H1 (cell line): ENCODE measurements around the gene UNC13C. TPM values are rescaled to one million over a fixed set of nuclear protein-coding genes. Genes with fewer than 3 reads are reported as not detected.

Source experiments
- CTCF ChIA-PET: fragments of 300-600 bp; sonication (Branson Sonifier 250); formaldehyde crosslinking; loops from one replicate; lab custom pipeline; 2021; ENCODE audit not compliant: partially characterized antibody; lab: Charles Lee
- POLR2A ChIA-PET: fragments of 300-600 bp; sonication (Branson Sonifier 250); formaldehyde crosslinking; loops from one replicate; lab custom pipeline; 2021; ENCODE audit warnings: inconsistent platforms; ENCODE audit not compliant: partially characterized antibody; lab: Charles Lee
- DNase-seq, 2 experiments: peaks; one replicate each; pipeline versions ENCODE4 v3.0.0 to v3.0.0-alpha.2; 2010 to 2022; ENCODE audit warnings: low spot score in 2 of 2, low read depth in 1 of 2, mixed read lengths in 1 of 2
- FAIRE-seq: peaks from 2 replicates; lab custom pipeline; 2011; peaks lifted over from hg19 to GRCh38; lab: Jason Lieb, UNC
- H2AFZ ChIP-seq: 2 replicates; pipeline ENCODE4 v1.8.1; 2012; ENCODE audit warnings: low read length, inconsistent platforms
- H2AK5ac ChIP-seq: 2 replicates; pipeline ENCODE4 v1.6.1; 2013; ENCODE audit warnings: low read depth, low read length
- H2BK120ac ChIP-seq: replicated peaks from 2 replicates; pipeline ENCODE3; 2013; ENCODE audit warnings: low read depth, low read length, inconsistent platforms
- H2BK12ac ChIP-seq: 2 replicates; pipeline ENCODE4 v1.6.1; 2013; ENCODE audit warnings: low read depth, low read length
- H2BK15ac ChIP-seq: 2 replicates; pipeline ENCODE4 v1.6.1; 2013; ENCODE audit warnings: low read length
- H2BK20ac ChIP-seq: 2 replicates; pipeline ENCODE4 v1.6.1; 2013; ENCODE audit warnings: low read length
- H2BK5ac ChIP-seq: 2 replicates; pipeline ENCODE4 v1.6.1; 2013; ENCODE audit warnings: low read depth, low read length
- H3K14ac ChIP-seq: 2 replicates; pipeline ENCODE4 v1.6.1; 2013; ENCODE audit warnings: inconsistent platforms; ENCODE audit not compliant: insufficient read length
- H3K18ac ChIP-seq: 2 replicates; pipeline ENCODE4 v1.6.1; 2013; ENCODE audit warnings: low read length; ENCODE audit errors: extremely low read depth
- H3K23ac ChIP-seq: 2 replicates; pipeline ENCODE4 v1.6.1; 2013; ENCODE audit warnings: inconsistent platforms; ENCODE audit not compliant: insufficient read length
- H3K23me2 ChIP-seq: 2 replicates; pipeline ENCODE4 v1.6.1; 2013; ENCODE audit warnings: low read depth, low read length
- H3K27ac ChIP-seq: 2 replicates; pipeline ENCODE4 v1.6.1; 2011; ENCODE audit warnings: low read depth, low read length, inconsistent platforms
- H3K27me3 ChIP-seq, 4 experiments: replicated peaks in 1 of 4; 1 replicate in 1 of 4; 2 replicates in 3 of 4; pipeline versions ENCODE4 v1.6.1 to v1.8.1; 2011 to 2013; ENCODE audit warnings: low read length in 3 of 4, mild to moderate bottlenecking in 3 of 4, inconsistent platforms in 2 of 4, mixed read lengths in 2 of 4, moderate library complexity in 1 of 4; ENCODE audit not compliant: control insufficient read depth in 3 of 4, insufficient read depth in 3 of 4; ENCODE audit errors: extremely low read depth in 1 of 4
- H3K36me3 ChIP-seq, 4 experiments: 2 replicates each; pipeline versions ENCODE4 v1.6.1 to v1.8.1; 2011 to 2013; ENCODE audit warnings: mild to moderate bottlenecking in 4 of 4, low read length in 3 of 4, moderate library complexity in 2 of 4, control low read depth in 1 of 4, inconsistent platforms in 1 of 4; ENCODE audit not compliant: insufficient read depth in 4 of 4, control insufficient read depth in 2 of 4
- H3K4ac ChIP-seq: replicated peaks from 2 replicates; pipeline ENCODE3; 2013; ENCODE audit warnings: low read length, low read depth, mixed read lengths, inconsistent platforms; ENCODE audit not compliant: insufficient read length
- H3K4me1 ChIP-seq, 4 experiments: replicated peaks in 1 of 4; 1 replicate in 1 of 4; 2 replicates in 3 of 4; pipeline versions ENCODE4 v1.6.1 to v1.8.1; 2011 to 2013; ENCODE audit warnings: low read length in 3 of 4, inconsistent platforms in 2 of 4, mixed read lengths in 1 of 4; ENCODE audit not compliant: insufficient read depth in 4 of 4, control insufficient read depth in 3 of 4
- H3K4me2 ChIP-seq, 2 experiments: 2 replicates each; pipeline versions ENCODE4 v1.6.1 to v1.8.1; 2011 to 2013; ENCODE audit warnings: low read depth in 2 of 2, low read length in 2 of 2, control low read depth in 1 of 2, inconsistent platforms in 1 of 2, mild to moderate bottlenecking in 1 of 2; ENCODE audit not compliant: insufficient read depth in 1 of 2
- H3K4me3 ChIP-seq, 4 experiments: fragments of 200-600, 300-600 bp in 1 of 4; sonication (generic), shearing (Covaris generic), sonication (Bioruptor Twin) in 1 of 4; 2 replicates each; pipeline versions ENCODE4 v1.5.1 to v1.8.1; 2011 to 2016; ENCODE audit warnings: low read length in 4 of 4, low read depth in 3 of 4, control low read depth in 2 of 4, inconsistent platforms in 2 of 4, mild to moderate bottlenecking in 2 of 4, mixed read lengths in 1 of 4, moderate library complexity in 1 of 4; ENCODE audit not compliant: insufficient read depth in 2 of 4; ENCODE audit errors: extremely low read depth in 1 of 4
- H3K56ac ChIP-seq: replicated peaks from 2 replicates; pipeline ENCODE3; 2013; ENCODE audit warnings: low read depth, mild to moderate bottlenecking, mixed read lengths, low read length, inconsistent platforms; ENCODE audit not compliant: insufficient read length
- H3K79me1 ChIP-seq: 2 replicates; pipeline ENCODE4 v1.6.1; 2013; ENCODE audit warnings: low read depth, low read length, control low read depth
- H3K79me2 ChIP-seq, 2 experiments: 2 replicates each; pipeline versions ENCODE4 v1.6.1 to v1.8.1; 2012 to 2013; ENCODE audit warnings: low read length in 2 of 2, mild to moderate bottlenecking in 2 of 2, inconsistent platforms in 1 of 2; ENCODE audit not compliant: insufficient read depth in 2 of 2, control insufficient read depth in 1 of 2
- H3K9ac ChIP-seq, 4 experiments: replicated peaks in 1 of 4; 1 replicate in 1 of 4; 2 replicates in 3 of 4; pipeline versions ENCODE4 v1.6.1 to v1.8.1; 2011 to 2013; ENCODE audit warnings: low read depth in 3 of 4, low read length in 3 of 4, control low read depth in 2 of 4, mild to moderate bottlenecking in 2 of 4, moderate library complexity in 2 of 4, inconsistent platforms in 1 of 4; ENCODE audit errors: extremely low read depth in 1 of 4
- H3K9me3 ChIP-seq, 2 experiments: 2 replicates each; pipeline versions ENCODE4 v1.6.1 to v1.8.1; 2012 to 2013; ENCODE audit warnings: mild to moderate bottlenecking in 2 of 2, moderate library complexity in 2 of 2, control low read depth in 1 of 2, inconsistent platforms in 1 of 2, low read depth in 1 of 2, low read length in 1 of 2, mixed read lengths in 1 of 2; ENCODE audit not compliant: insufficient read depth in 2 of 2
- H4K20me1 ChIP-seq, 2 experiments: replicated peaks in 1 of 2; 2 replicates each; pipeline versions ENCODE3 to v1.8.1; 2011 to 2013; ENCODE audit warnings: inconsistent platforms in 2 of 2, low read length in 2 of 2, mild to moderate bottlenecking in 1 of 2; ENCODE audit not compliant: insufficient read depth in 2 of 2, control insufficient read depth in 1 of 2
- H4K5ac ChIP-seq: 2 replicates; pipeline ENCODE4 v1.6.1; 2013; ENCODE audit warnings: low read length, low read depth, mixed read lengths, inconsistent platforms; ENCODE audit not compliant: insufficient read length
- H4K8ac ChIP-seq: 2 replicates; pipeline ENCODE4 v1.8.0; 2013; ENCODE audit warnings: mild to moderate bottlenecking, moderate library complexity, low read length, inconsistent platforms; ENCODE audit not compliant: insufficient read depth; ENCODE audit errors: extremely low read depth
- H4K91ac ChIP-seq: replicated peaks from 2 replicates; pipeline ENCODE3; 2013; ENCODE audit warnings: low read length, mixed read lengths, inconsistent platforms; ENCODE audit not compliant: insufficient read length
- BRCA1 ChIP-seq: IDR thresholded peaks from 2 replicates; pipeline ENCODE4 v1.6.1; 2012; ENCODE audit warnings: low read depth, low read length, improper control_type of control experiment
- EP300 ChIP-seq, 2 experiments: IDR thresholded peaks; 1 replicate in 1 of 2; 2 replicates in 1 of 2; pipeline ENCODE4 v1.6.1; 2011 to 2012; ENCODE audit warnings: low read depth in 2 of 2, low read length in 2 of 2, mild to moderate bottlenecking in 2 of 2, borderline replicate concordance in 1 of 2, inconsistent platforms in 1 of 2, moderate library complexity in 1 of 2
- FOSL1 ChIP-seq: IDR thresholded peaks from 2 replicates; pipeline ENCODE4 v1.6.1; 2011; ENCODE audit warnings: mild to moderate bottlenecking, low read depth, low read length, moderate library complexity; ENCODE audit not compliant: insufficient read depth
- HDAC2 ChIP-seq, 2 experiments: fragments of 300-600 bp in 1 of 2; sonication (generic) in 1 of 2; IDR thresholded peaks; 2 replicates each; pipeline ENCODE4 v1.6.1; 2011 to 2012; ENCODE audit warnings: low read depth in 2 of 2, low read length in 2 of 2, mild to moderate bottlenecking in 2 of 2, moderate library complexity in 2 of 2, borderline replicate concordance in 1 of 2, inconsistent platforms in 1 of 2
- SRF ChIP-seq: IDR thresholded peaks from 2 replicates; pipeline ENCODE4 v1.6.1; 2011; ENCODE audit warnings: mild to moderate bottlenecking, low read depth, low read length, moderate library complexity
- WGBS, 2 experiments: shearing (Covaris generic) in 1 of 2; methylation state at CpG; one replicate each; pipeline versions ENCODE4 v1.1.6 to v1.1.7; 2013 to 2015; ENCODE audit warnings: low lambda C conversion rate in 2 of 2, mixed read lengths in 2 of 2, inconsistent platforms in 1 of 2, low coverage in 1 of 2, missing lambda C conversion rate in 1 of 2; ENCODE audit not compliant: insufficient replicate concordance in 2 of 2, insufficient coverage in 1 of 2, insufficient read length in 1 of 2; ENCODE audit errors: extremely low coverage in 1 of 2, missing lambda C conversion rate in 1 of 2; 5-methylcytosine and 5-hydroxymethylcytosine counted together
- polyA plus RNA-seq, 7 experiments: library from polyadenylated mRNA; depleted of rRNA in 3 of 7; stranded (reverse) in 5 of 7; unstranded in 2 of 7; fragments of >200 nt in 5 of 7; fragments of 200-250 nt in 2 of 7; gene quantifications; 1 replicate in 5 of 7; 2 replicates in 1 of 7; 4 replicates in 1 of 7; pipeline versions ENCODE4 v1.2.1 to v1.2.3, GENCODE V29; 2011 to 2013; ENCODE audit warnings: missing spikeins in 2 of 7, mixed read lengths in 2 of 7
- total RNA-seq: library from RNA; stranded (reverse); fragmentation: NEBNext Ultra II Directional; extraction: Animal tissue kit (Norgen Biotek cat#: 25700); gene quantifications from 2 replicates; pipeline ENCODE4 v1.2.1, GENCODE V29; 2021

UNC13C gene
- total and polyA plus RNA-seq, 2 of the 8 experiments (the other 6 are each of a cell fraction or from before 2014, with no cell fraction given): 0.02 to 0.13 TPM

- Histone ChIP-seq H4K91ac (no peak overlapping the region), H4K8ac (no peak overlapping the region), H2BK5ac (no peak overlapping the region), H3K23me2 (no peaks in the 10 kb centered on the region), H2AFZ (no peak overlapping the region), H3K36me3 (no peaks in the 10 kb centered on the region), H3K14ac (no peak overlapping the region), H2BK15ac (no peak overlapping the region), H2BK120ac (no peak overlapping the region), H2BK20ac (no peak overlapping the region), H3K27me3 (no peaks in the 10 kb centered on the region), H3K4me3 (no peak overlapping the region), H3K4me1 (no peaks in the 10 kb centered on the region), H3K4me2 (no peak overlapping the region), H3K9me3 (no peaks in the 10 kb centered on the region; a peak in 1 of 4 replicates), H3K79me1 (no peaks in the 10 kb centered on the region), H2BK12ac (no peak overlapping the region), H4K20me1 (no peaks in the 10 kb centered on the region), H3K27ac (no peak overlapping the region), H3K56ac (no peak overlapping the region), H4K5ac (no peak overlapping the region), H3K18ac (no peak overlapping the region), H3K4ac (no peak overlapping the region), H3K9ac (no peak overlapping the region), H3K79me2 (no peaks in the 10 kb centered on the region), H2AK5ac (no peak overlapping the region), H3K23ac (no peak overlapping the region)
- WGBS, 2 experiments: 91% methylated on average over 2 of the region's 2 CpGs; no CpG with 5 or more reads in 1 of the 2 experiments
- FAIRE-seq: no peak
- CTCF ChIA-PET: no interaction called here
- TF ChIP-seq EP300 (IDR thresholded peaks at IDR 0.05; ENCODE audit: borderline replicate concordance in 1 of 2, low read depth in 2 of 2, low read length in 2 of 2) (no peak), FOSL1 (no peak), SRF (no peak), HDAC2 (IDR thresholded peaks at IDR 0.05; ENCODE audit: borderline replicate concordance in 1 of 2, low read depth in 2 of 2, low read length in 2 of 2) (no peak), BRCA1 (no peak)
- POLR2A ChIA-PET: no interaction called here
- DNase-seq: no peak
These were observed 582.2 kb downstream of the UNC13C start for GRCh38 chr15:54560417-54560816.
